K562 (cell line): ENCODE results near the gene NAGPA. TPM values are rescaled to one million over a fixed set of nuclear protein-coding genes. Genes with fewer than 3 reads are reported as not detected.

Experiments
- JUND ChIP-seq, 2 experiments: IDR thresholded peaks; 2 replicates in 1 of 2; 3 replicates in 1 of 2; pipeline ENCODE4 v1.6.1; 2011; ENCODE audit warnings: borderline replicate concordance in 2 of 2, low read depth in 2 of 2, low read length in 2 of 2, improper control_type of control experiment in 1 of 2, missing biosample characterization in 1 of 2, missing genetic modification characterization in 1 of 2, missing genetic modification reagents in 1 of 2
- MAFF ChIP-seq: IDR thresholded peaks from 2 replicates; pipeline ENCODE4 v1.6.1; 2012; ENCODE audit warnings: low read length, improper control_type of control experiment
- MAZ ChIP-seq, 2 experiments: fragments of 450-650 bp in 1 of 2; sonication (generic) in 1 of 2; formaldehyde crosslinking; IDR thresholded peaks in 1 of 2; conservative IDR thresholded peaks in 1 of 2; 2 replicates each; pipeline versions ENCODE4 v1.4.0 to v1.5.0; 2020; ENCODE audit warnings: mild to moderate bottlenecking in 1 of 2, missing genetic modification reagents in 1 of 2
- RBBP5 ChIP-seq: fragments of 200-600 bp; sonication (generic); IDR thresholded peaks from 2 replicates; pipeline ENCODE4 v1.6.1; 2012; ENCODE audit warnings: borderline replicate concordance, mild to moderate bottlenecking, low read length, control low read depth, inconsistent platforms; ENCODE audit not compliant: insufficient read depth, poor library complexity, severe bottlenecking
- ZBED1 ChIP-seq: IDR thresholded peaks from 2 replicates; pipeline ENCODE4 v1.6.1; 2014
- ZC3H11A ChIP-seq: IDR thresholded peaks from 2 replicates; pipeline ENCODE4 v1.6.1; 2012; ENCODE audit warnings: low read depth, low read length, improper control_type of control experiment
- polyA plus RNA-seq, 8 experiments: library from polyadenylated mRNA; depleted of rRNA in 4 of 8; stranded (reverse) in 5 of 8; unstranded in 3 of 8; fragments of >200 nt; fragmentation: Nextera tagmentation in 2 of 8; fragmentation: Illumina TruSeq in 1 of 8; extraction: Ambion mirVana in 2 of 8; extraction: Trizol in 1 of 8; gene quantifications; 2 replicates each; pipeline versions ENCODE4 v1.2.1 to v1.2.3, GENCODE V29; 2011 to 2014; ENCODE audit warnings: inconsistent platforms in 1 of 8, missing spikeins in 1 of 8
- total RNA-seq, 7 experiments: library from RNA; depleted of rRNA in 6 of 7; stranded (reverse); fragments of >200 nt in 6 of 7; fragmentation: Illumina TruSeq in 2 of 7; extraction: Trizol in 2 of 7; gene quantifications; 2 replicates each; pipeline versions ENCODE4 v1.2.1 to v1.2.3, GENCODE V29; 2011 to 2021; ENCODE audit warnings: low replicate concordance in 1 of 7
- TF ChIP-seq, protein P1 (sequence below): IDR thresholded peaks from 2 replicates; pipeline ENCODE4 v1.6.1; 2014; ENCODE audit warnings: antibody characterized with exemption
- TF ChIP-seq, protein P2 (sequence below), 2 experiments: fragments of 450-650 bp in 1 of 2; sonication (generic) in 1 of 2; formaldehyde crosslinking in 1 of 2; IDR thresholded peaks; 2 replicates each; pipeline versions ENCODE4 v1.7.1 to v1.9.0; 2016 to 2022; ENCODE audit warnings: inconsistent platforms in 1 of 2, mild to moderate bottlenecking in 1 of 2, missing genetic modification reagents in 1 of 2

Gene NAGPA
- total and polyA plus RNA-seq, 9 of the 15 experiments (the other 6 are each of a cell fraction or from before 2014, with no cell fraction given) = 0.15 to 12.7 (median 4.6) TPM

DNA sequence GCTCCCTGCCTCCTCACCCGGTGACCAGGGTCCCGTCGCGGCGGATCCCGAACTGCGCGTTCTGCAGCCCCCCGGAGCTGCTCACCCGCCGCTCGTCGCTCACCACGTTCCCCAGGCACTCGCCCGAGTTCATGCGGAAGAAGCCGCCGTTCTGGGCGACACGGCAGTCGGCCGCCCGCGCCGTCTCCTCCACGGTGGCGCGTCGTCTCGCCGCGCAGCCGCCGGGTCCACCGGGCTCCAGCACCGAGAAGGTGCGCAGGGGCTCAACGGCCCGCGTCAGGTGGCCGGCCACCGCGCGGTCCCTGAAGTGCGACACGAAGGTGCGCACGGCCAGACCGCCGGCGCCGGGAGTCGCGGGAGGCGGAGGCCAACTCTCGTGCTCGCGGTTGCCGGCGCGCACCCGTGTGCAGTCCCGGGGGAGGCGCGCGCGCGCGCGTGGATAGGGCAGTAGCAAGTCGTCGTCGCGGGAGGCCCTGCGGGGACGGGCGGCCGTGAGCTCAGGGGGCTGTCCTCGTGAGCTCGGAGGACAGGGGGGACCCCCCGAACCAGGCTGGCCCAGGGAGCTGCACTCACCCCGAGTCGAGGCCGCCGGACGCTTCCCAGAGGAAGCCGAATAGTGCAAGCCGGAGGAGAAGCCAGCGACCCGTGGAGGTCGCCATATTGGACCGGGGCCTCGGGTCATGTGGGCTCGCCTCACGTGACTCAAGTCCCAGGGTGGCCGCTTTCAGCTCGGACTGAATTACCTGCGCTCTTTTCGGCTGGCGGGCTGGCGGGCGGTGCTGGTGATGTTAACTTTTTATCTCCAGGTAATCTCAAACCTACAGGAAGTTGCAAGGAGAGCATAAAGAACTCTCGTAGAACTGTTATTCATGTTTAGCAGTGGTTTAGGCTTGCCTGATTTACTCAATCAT lies at the start of gene NAGPA (continued):
- TF ChIP-seq, protein P1, sequence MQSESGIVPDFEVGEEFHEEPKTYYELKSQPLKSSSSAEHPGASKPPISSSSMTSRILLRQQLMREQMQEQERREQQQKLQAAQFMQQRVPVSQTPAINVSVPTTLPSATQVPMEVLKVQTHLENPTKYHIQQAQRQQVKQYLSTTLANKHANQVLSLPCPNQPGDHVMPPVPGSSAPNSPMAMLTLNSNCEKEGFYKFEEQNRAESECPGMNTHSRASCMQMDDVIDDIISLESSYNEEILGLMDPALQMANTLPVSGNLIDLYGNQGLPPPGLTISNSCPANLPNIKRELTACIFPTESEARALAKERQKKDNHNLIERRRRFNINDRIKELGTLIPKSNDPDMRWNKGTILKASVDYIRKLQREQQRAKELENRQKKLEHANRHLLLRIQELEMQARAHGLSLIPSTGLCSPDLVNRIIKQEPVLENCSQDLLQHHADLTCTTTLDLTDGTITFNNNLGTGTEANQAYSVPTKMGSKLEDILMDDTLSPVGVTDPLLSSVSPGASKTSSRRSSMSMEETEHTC = 0 out of 2 replicates have a peak, but pooled peaks have one; percentile 41
- TF ChIP-seq, protein P2, sequence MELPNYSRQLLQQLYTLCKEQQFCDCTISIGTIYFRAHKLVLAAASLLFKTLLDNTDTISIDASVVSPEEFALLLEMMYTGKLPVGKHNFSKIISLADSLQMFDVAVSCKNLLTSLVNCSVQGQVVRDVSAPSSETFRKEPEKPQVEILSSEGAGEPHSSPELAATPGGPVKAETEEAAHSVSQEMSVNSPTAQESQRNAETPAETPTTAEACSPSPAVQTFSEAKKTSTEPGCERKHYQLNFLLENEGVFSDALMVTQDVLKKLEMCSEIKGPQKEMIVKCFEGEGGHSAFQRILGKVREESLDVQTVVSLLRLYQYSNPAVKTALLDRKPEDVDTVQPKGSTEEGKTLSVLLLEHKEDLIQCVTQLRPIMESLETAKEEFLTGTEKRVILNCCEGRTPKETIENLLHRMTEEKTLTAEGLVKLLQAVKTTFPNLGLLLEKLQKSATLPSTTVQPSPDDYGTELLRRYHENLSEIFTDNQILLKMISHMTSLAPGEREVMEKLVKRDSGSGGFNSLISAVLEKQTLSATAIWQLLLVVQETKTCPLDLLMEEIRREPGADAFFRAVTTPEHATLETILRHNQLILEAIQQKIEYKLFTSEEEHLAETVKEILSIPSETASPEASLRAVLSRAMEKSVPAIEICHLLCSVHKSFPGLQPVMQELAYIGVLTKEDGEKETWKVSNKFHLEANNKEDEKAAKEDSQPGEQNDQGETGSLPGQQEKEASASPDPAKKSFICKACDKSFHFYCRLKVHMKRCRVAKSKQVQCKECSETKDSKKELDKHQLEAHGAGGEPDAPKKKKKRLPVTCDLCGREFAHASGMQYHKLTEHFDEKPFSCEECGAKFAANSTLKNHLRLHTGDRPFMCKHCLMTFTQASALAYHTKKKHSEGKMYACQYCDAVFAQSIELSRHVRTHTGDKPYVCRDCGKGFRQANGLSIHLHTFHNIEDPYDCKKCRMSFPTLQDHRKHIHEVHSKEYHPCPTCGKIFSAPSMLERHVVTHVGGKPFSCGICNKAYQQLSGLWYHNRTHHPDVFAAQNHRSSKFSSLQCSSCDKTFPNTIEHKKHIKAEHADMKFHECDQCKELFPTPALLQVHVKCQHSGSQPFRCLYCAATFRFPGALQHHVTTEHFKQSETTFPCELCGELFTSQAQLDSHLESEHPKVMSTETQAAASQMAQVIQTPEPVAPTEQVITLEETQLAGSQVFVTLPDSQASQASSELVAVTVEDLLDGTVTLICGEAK (IDR thresholded peaks at IDR 0.05) = 0 out of 2 replicates have a peak, but pooled peaks have one; percentile 35
- TF ChIP-seq, protein P2 (CRISPR knock-in tag; IDR thresholded peaks at IDR 0.05) = no peak
- TF ChIP-seq MAFF (no peak), RBBP5 (peak; percentile 67), ZC3H11A (no peak), MAZ (CRISPR knock-in tag; conservative IDR thresholded peaks at IDR 0.05 in 1 of 2, IDR thresholded peaks at IDR 0.05 in 1 of 2) (peak in 1 of 2 experiments; percentile 63; a peak in 2 of 4 replicates), ZBED1 (0 out of 2 replicates have a peak, but pooled peaks have one; percentile 45), JUND (IDR thresholded peaks at IDR 0.05; ENCODE audit: borderline replicate concordance, low read depth, low read length) (peak; percentile 41; the same call in 1 of the 2 replicates), JUND (tag; IDR thresholded peaks at IDR 0.05; ENCODE audit: borderline replicate concordance, low read depth, low read length) (no peak; the same call in 2 of the 3 replicates)
